SIG-M5 treated with dmso at 0.1 percent for 504 hours (cell line): ENCODE data around the gene TBX15.
"Not testable (repeated sequence)": the region's sequence is repeated elsewhere in the genome, so short reads cannot be mapped to it uniquely, and the experiment has no call there.

ENCODE experiments used
- DNase-seq: peaks from one replicate; lab custom pipeline; 2025; ENCODE audit not compliant: unreplicated experiment; lab: John Stamatoyannopoulos, UW

The TBX15 gene

GRCh38 chr1:118928739-118929554, 59.2 kb downstream of the TBX15 start:
- DNase-seq = peak; percentile 1

GRCh38 chr1:118927427-118928187, 60.5 kb downstream of the TBX15 start:
- DNase-seq = no peak

- no peak for DNase-seq
Observed at GRCh38 chr1:118926261-118926660, 61.9 kb downstream of the TBX15 start.

DNA sequence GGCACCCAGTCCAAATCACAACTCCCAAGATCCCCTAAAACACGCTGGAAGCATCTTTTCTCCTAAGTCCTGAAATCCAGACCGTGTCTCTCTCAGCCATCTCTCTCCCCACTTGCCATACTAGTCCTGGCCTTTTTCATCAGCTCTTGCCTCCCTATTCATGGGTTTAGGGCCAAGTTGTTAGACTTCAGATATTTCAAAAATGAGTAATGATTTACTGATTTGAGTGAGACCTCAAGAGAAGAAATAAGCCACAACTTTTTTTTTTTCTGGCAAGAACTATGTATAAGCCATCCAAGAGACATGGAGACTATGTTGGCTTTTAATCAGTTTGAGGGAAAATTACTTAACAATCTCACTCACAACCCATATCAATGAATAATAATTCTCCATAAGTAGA, 62.5 kb downstream of the TBX15 start:
- DNase-seq = no peak

GRCh38 chr1:118923319-118923718, 64.8 kb downstream of the TBX15 start:
- no peak for DNase-seq

DNA sequence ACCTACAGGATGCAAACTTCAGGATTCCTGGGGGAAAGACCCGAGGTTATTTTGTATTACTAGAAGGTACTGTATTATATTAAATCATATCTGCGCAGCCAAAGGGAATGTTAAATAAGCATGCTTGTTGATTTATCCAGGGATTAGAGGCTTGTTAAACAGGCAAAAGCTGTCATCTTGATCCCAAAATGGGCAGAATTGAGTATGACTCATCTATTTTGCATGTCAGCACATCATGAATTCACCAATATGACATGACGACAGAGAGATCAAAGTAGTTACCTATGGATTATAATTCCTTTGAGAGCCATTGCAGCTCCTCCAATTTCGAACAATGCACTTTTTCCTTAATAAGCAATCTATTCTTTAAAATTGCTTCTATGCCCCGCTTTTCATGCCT, 66.1 kb downstream of the TBX15 start:
- DNase-seq = no peak

- DNase-seq = no peak
Observed at GRCh38 chr1:118920124-118920717, 67.9 kb downstream of the TBX15 start.

GRCh38 chr1:118918940-118919259, 69.2 kb downstream of the TBX15 start:
- no peak for DNase-seq

- no peak for DNase-seq
Observed at GRCh38 chr1:118918230-118918939, 69.8 kb downstream of the TBX15 start.

- not testable (repeated sequence) for DNase-seq
Observed at GRCh38 chr1:118916346-118916745, 71.8 kb downstream of the TBX15 start.

DNA sequence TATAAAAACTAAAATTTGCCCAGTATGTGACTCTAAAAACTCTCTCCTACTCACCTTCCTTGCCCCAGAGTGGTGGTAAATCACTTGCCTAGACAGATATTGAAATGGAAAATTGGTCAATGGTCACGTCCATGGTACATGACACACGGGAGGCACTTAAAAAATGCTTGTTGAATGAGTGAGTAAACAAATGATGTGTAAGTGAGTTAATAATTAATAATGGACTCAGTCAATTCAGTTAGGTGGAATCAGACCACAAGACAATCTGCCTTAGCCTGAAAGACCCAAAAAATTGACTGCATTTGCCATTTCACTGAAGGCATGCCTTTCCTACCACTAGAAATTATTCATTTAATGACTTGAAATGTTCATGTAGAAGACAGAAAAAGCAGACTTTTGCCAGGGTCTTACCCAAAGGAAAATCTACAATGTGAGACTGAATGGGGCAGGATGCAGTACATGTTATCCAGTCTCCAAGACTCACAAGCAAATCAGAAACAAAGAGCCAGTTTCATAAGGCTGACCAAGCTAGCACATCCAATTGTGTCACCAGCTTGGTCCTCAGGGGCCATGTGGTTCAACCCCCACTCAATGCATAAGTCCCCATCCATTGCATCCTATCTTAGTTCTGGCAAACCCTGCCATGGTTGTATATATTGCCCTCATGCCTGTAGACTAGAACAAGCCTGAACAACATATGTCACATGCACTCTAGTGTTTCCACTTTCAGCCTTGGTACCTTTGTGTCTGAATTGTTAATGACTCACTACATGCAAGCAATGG, 73.6 kb downstream of the TBX15 start:
- DNase-seq = no peak

DNA sequence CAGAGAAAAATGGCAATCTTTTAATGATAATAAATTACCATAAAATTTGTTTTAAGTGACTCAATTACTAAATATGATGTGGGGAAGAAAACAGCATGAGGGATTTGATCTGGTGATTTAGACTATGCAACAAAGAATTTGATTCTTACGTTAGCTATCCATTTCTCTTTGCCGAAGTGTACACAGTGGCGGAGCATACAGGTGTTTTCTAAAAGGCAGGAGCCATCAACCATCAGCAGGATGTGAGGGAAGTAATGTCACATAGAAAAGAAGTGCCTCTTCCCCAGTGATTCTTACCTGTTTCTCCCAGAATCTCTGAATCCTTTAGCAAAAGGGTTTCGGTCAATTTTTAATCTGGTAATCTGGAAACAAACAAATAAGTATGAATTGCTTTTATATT, 74.3 kb downstream of the TBX15 start:
- DNase-seq = no peak

GRCh38 chr1:118912574-118912973, 75.6 kb downstream of the TBX15 start:
- DNase-seq = no peak

GRCh38 chr1:118911571-118911970, 76.6 kb downstream of the TBX15 start:
- DNase-seq = no peak

DNA sequence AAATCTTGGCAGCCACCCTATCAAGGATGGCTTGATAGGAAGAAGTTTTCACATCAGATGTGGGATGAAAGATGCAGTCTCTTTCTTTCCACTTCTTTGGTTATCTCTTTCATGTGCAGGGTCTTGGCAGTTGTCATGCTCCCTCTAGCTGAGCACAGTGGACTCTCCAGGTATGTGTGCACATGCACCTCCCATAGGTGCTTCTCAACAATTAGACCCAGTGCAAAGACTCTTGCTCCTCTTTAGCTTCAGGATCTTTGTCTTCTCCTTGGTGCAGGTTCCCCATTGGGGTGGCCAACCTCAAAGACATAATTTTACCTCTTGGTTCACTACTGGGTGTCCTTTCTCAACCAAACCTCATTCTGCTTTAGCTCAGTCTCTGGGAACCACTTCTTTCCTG, 80.7 kb downstream of the TBX15 start:
- no peak for DNase-seq

DNA sequence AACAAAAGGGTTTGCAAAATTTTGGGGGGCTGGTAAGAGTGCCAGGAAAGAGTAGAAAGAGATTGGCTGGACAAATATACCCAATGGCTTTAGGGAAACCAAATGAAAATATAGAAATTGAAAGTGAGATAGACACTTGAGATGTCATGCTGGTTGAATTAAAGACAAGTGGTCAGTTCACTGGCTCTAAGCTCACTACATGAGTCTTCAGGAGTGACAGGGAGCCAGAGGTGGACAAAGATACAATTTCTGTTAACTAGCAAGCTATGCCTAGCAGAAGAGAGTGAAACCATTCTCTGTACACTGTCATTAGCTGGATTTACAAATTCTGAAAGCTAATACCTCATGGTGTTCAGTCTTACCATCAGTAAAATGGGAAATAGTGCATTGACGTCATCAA, 82.5 kb downstream of the TBX15 start:
- DNase-seq = no peak

DNA sequence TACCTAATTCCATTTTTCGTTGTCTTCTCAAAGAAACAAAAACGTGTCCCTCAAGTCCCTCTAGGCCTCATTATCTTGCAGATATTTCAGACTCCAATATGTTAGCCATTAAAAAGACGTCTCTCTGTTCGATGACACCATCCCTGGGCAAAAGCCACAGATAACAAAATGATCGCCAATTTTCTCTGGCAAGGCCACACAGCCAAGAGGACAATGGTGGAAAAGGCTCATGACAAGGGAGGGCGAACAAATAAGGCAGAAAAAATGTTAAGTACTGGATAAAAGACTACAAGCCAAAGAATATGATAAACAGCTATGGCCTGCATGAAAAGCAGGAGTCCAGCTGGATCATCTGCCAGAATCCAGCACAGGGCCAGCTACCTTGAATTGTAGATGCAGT, 82.9 kb downstream of the TBX15 start:
- DNase-seq = no peak

- no peak for DNase-seq
Observed at GRCh38 chr1:118902711-118903191, 85.4 kb downstream of the TBX15 start.

GRCh38 chr1:118902299-118902698, 85.8 kb downstream of the TBX15 start:
- DNase-seq = no peak

- DNase-seq = no peak
Observed at GRCh38 chr1:118900643-118901440, 87.3 kb downstream of the TBX15 start.
